HG03460 (cell line): ENCODE data around the gene DNLZ.
A peak's percentile ranks its signal among the peaks of the same experiment; 100 is the strongest.
"Not testable (repeated sequence)": the region's sequence is repeated elsewhere in the genome, so short reads cannot be mapped to it uniquely, and the experiment has no call there.

ENCODE experiments used
- ATAC-seq: cut with Tn5 transposase; IDR thresholded peaks from one replicate; pipeline ENCODE4 v1.9.1; 2021; ENCODE audit not compliant: unreplicated experiment

Gene DNLZ

GRCh38 chr9:136363106-136363948 lies at the start of gene DNLZ:
Gene DNLZ, minus strand, starts transcription at chr9:136363744. Its CDS starts 30 bp downstream, at chr9:136363714.
- peak; percentile 83 for ATAC-seq

GRCh38 chr9:136412962-136413361 lies 49.4 kb upstream of the DNLZ start:
- no peak for ATAC-seq

DNA sequence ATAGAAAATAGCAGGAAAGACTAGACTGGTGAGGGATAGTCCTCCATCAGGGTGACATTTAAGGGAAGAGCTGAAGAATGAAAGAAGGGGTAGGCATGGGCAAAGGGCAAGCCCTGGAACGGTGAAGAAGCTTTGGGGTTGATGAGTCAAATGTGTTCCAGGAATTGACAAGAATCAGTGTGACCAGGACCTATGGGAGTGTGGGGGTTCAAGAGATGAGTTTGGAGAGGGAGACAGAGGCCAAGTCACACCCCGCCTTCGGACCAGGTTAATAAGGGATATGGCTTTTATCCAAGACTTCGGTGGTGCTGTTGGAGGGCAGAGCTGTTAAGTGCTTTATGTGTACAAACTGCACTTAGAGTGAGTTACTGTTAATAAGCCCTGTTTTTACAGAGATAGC lies 47.8 kb upstream of the DNLZ start:
- no peak for ATAC-seq

DNA sequence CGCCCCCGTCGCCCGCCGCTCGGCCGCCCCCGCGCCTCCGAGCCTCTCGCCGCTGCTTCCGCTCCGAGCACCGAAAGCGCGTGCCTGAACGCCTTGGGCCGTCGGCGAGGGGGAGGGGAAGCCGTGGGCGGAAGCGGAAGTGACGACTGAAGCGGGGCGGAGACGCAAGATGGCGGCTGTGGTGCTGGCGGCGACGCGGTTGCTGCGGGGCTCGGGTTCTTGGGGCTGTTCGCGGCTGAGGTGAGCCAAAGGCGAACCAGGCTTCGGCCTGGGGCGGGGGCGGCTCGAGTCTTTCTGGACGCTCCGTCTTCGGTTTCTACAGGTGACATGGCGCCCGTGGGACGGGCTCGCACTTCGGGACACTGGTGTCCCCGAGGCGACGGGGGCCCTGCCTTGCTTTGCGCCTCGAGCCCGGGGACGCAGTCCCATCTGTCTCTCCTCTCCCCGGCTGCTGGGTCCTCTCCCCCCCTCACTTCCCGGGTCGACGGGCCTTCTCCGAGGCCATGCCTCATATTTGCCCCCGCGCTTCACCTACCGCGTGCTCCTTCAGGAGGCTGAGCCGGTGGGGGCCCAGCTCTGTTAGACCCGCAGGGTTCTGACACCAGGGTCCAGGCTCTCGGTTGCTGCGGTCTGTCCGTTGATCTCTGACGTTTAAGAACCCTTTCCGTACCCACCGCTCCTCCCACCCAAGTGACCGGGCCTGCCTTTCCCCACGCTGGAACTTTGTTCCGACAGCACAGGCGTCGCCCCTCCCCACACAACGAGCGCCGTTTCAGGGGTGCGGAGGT lies 47.1 kb upstream of the DNLZ start, which contains the start of the genes ENTR1 and PMPCA:
Gene ENTR1, minus strand, starts transcription at position 115 of the 788 bp plus-strand sequence. CDS start 217 bp downstream, outside the sequence.
Gene PMPCA, plus strand, starts transcription at position 159 of the 788 bp plus-strand sequence. Its CDS starts 11 bp downstream, at position 170.
- peak; percentile 79 for ATAC-seq

DNA sequence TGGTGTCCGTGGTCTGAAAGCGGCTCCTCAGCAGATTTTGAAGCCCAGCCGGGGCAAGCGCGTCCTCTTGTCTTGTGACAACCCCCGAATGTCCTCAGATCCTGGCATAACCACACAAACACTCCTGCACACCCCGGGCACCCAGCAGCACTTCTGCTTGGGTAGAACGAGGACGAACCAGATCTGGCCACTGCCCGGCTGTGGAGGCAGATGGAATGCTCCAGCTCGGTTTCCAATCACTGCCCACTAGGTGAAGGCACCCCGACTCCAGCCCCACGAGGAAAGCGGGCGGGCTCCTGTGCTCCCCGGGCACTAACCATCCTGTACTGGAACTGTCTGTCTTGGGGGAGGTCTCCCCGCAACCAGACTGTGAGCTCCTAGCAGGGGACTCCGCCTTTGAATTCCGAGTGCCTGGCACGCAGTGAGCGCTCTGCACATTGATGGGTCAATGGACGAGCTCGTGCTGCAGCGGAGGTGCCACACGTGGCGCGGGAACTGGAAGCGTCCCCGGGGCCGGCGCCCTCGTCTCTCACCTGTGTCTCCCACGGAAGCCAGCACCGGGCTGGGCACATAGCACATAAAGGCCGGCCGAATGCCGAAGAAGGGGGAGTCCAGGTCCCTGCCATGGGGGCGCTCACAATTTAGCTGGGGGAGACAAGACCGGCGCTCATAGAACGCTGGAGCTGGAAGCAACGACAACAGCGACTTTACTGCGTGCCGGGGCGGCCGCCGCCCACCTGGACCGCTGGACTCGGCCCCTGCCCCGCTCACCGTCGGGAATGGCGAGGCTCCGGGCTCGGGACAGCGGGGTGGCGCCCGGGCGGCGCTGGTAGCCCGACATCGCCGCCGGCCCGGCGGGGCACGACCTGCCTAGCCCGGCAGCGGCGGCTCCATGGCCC lies 46.3 kb upstream of the DNLZ start:
- peak; percentile 20 for ATAC-seq

DNA sequence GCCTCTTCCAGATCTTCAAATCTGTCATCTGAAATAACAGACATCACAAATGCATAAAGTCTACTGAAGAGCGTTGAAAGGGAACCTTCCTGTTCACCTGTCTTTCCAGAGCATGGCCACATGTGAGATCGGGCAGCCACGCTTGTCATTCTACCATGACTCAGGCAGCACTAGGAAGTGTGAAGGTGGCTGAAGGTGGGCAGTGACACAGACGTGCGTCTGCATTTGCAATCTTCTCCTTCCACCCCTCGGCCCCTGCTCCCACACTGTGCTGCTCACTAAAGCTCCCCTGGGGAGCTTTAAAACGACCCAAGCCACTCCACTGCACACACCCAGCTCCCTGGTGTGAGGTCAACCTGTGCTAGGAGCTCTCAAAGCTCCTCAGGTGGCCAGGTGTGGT lies 44.4 kb upstream of the DNLZ start:
- no peak for ATAC-seq

GRCh38 chr9:136407061-136407460 lies 43.5 kb upstream of the DNLZ start:
- ATAC-seq, result not testable (repeated sequence)

DNA sequence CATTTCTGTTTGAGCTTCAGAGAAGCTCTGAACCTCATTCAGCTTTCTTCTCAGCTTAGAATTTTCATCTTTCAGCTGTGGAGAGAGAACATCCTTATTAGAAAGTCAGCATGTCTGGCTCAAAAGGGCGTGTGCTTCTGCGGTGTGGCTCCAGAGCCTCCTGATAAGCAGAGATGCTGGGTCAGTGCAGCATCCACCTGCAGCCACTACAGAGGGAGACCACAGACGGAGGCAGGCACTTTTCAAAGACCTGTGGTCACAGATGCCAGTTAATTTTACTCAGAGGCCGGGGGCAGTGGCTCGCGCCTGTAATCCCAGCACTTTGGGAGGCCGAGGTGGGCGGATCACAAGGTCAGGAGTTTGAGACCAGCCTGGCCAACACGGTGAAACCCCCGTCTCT lies 42.4 kb upstream of the DNLZ start:
- ATAC-seq, result not testable (repeated sequence)

DNA sequence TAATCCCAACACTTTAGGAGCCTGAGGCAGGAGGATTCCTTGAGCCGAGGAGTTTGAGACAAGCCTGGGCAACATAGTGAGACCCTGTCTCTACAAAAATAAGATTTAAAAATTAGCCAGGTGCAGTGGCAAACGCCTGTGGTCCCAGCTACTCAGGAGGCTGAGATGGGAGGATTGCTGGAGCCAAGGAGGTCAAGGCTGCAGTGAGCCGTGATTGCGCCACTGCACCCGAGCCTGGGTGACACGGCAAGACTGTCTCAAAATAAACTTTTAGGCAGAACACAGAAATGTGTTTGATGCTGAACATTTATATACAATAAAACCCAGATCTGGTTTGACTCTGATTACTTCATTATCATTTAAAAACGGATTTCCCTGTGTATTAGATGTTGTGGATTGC lies 41.9 kb upstream of the DNLZ start:
- no peak for ATAC-seq

DNA sequence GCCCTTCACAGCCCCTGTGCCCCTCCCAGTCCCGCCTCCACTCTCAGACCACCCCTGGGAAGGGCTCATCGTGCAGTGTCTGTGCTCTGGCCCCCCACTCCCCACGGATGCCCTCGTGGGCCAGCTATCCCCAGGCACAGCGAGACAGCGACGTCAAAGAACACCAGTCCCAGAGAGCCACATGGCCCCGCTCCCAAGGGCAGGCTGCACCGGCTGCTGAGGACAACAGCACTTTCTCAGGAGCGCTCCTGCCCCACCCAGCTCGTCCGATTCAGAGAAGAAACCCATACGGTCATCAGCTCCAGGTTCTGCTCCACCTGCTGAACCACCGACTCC lies 41.2 kb upstream of the DNLZ start:
- ATAC-seq, result no peak

DNA sequence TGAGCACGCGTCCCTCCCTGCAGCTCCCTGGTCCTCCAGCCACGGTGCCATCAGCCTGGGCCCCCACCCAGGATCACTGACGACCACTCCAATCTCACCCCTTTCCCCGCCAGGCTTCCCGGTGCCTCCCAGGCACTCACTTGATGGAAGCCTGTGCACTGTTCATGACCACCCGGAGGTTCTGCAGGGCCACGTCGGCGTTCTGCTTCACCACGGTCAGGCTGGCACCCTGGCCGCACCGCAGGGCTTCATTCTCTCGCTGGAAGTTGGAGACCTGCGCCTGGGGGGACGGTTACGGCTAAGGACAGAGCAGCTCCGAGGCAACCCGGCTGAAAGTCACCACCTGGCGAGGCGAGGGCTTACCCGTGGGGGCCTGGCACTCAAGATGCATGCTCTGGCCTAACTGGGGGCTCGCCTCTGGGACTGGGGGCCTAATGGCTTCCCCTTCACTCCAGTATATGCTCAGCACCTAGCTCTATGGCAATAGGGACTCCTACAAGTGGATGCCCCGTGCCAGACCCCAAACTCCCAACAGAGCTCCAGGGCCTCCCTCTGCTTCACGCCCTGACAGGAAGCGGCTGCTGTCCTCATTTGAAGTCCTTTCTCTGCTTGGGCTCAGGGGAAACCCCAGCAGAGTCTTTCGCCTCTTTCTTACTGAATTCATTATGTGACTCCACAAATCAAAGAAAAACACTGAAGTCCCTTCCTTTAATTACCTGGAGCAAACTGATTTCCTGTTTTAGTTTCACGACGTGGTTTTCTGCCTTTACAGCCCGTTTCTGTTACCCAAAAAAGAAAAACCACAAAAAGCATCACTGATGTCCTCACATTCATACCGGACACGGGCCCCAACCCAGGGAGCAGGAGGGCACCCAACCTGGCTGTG lies 40.6 kb upstream of the DNLZ start:
- no peak for ATAC-seq

GRCh38 chr9:136403538-136403914 lies 40.0 kb upstream of the DNLZ start:
- ATAC-seq, result peak; percentile 42

DNA sequence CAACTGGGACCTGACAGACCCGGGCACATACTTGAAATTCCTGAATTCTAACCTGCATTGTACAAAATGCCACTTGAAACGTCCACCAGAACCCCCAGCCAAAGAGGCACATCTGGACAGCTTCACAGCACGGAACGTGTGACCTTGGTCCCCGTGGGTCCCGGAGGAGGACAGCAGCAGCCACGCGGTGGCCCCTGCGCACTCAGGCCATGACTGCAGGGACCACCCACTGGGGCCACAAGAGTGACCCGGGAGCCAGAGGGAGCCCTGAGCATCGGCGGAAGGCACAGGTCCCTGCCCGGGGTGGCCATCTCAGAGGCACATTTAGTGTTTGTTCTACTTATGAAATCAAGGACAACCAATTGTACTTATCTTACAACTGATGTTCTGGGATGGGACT lies 38.5 kb upstream of the DNLZ start:
- ATAC-seq, result no peak

DNA sequence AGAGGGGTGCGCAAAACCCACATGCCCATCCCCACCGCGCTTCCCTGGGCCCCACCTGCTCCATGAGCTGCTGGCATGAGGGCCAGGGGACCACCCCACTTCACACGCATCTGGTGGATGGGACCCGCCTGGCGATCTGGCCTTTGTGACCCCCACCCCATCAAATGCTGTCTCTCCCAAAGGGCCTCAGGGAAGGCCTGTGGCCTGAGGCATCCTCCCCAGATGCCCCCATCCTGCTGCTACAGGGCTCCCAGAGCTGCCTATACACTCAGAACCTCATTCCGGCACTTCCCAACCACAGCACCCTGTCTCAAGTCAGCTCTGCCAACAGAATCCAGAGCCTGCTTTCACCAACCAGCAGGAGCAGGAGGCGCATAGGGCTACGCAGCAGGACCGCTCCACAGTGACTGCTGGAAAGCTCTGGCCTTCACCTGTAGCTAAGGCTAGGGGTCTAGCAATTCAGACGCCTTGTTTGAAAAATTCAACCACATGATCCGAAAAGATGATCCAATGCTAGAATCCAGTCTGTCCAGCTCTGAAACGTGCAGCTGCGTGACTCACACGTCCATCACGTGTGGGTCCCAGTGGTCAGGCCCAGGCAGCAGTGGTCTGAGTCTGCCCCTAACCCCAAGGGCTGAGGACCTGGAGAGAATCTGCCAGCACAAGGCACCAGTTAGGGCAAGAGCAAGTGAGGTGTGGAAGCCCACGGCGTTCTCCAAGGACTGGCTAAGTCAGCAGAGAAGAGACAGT lies 37.8 kb upstream of the DNLZ start:
- no peak for ATAC-seq

GRCh38 chr9:136400038-136400834 lies 36.7 kb upstream of the DNLZ start, which contains the start of gene SNAPC4:
Gene SNAPC4, minus strand, starts transcription at chr9:136400170. Its CDS starts 1,742 bp downstream, at chr9:136398428.
- ATAC-seq, result peak; percentile 71

GRCh38 chr9:136399176-136400037 lies 35.9 kb upstream of the DNLZ start:
- ATAC-seq, result no peak

GRCh38 chr9:136398286-136398685 lies 34.7 kb upstream of the DNLZ start:
- ATAC-seq, result no peak
